ENCODE results near the gene PLD1.
"Not testable (repeated sequence)": the region's sequence is repeated elsewhere in the genome, so short reads cannot be mapped to it uniquely, and the experiment has no call there.

The PLD1 gene

GRCh38 chr3:171815973-171816595, 5.8 kb upstream of the PLD1 start:
- Histone ChIP-seq H3K4me1 (peaks cover 3% of the 10 kb centered on the region; the same call in 1 of the 2 replicates), H3K4me3 (ENCODE audit: low read depth, low read length) (no peak overlapping the region), H3K36me3 (no peaks in the 10 kb centered on the region), H3K27me3 (no peaks in the 10 kb centered on the region), H3K9me3 (no peaks in the 10 kb centered on the region)
- TF ChIP-seq CTCF (IDR thresholded peaks at IDR 0.05; ENCODE audit: low read depth, low read length): no peak
- DNase-seq: no peak

GRCh38 chr3:171814662-171815061, 4.4 kb upstream of the PLD1 start:
- not testable (repeated sequence) for H3K36me3 ChIP-seq; DNase-seq; H3K9me3 ChIP-seq; H3K4me3 ChIP-seq (ENCODE audit: low read depth, low read length); H3K27me3 ChIP-seq; H3K4me1 ChIP-seq

- Histone ChIP-seq H3K4me1 (peaks cover 3% of the 10 kb centered on the region; the same call in 1 of the 2 replicates), H3K9me3 (no peaks in the 10 kb centered on the region), H3K4me3 (ENCODE audit: low read depth, low read length) (no peak overlapping the region), H3K36me3 (no peaks in the 10 kb centered on the region), H3K27me3 (peaks cover 7% of the 10 kb centered on the region; the same call in 1 of the 2 replicates)
- no peak for DNase-seq
- TF ChIP-seq CTCF (IDR thresholded peaks at IDR 0.05; ENCODE audit: low read depth, low read length): no peak
These were observed 3.7 kb upstream of the PLD1 start for GRCh38 chr3:171813897-171814460.

DNA sequence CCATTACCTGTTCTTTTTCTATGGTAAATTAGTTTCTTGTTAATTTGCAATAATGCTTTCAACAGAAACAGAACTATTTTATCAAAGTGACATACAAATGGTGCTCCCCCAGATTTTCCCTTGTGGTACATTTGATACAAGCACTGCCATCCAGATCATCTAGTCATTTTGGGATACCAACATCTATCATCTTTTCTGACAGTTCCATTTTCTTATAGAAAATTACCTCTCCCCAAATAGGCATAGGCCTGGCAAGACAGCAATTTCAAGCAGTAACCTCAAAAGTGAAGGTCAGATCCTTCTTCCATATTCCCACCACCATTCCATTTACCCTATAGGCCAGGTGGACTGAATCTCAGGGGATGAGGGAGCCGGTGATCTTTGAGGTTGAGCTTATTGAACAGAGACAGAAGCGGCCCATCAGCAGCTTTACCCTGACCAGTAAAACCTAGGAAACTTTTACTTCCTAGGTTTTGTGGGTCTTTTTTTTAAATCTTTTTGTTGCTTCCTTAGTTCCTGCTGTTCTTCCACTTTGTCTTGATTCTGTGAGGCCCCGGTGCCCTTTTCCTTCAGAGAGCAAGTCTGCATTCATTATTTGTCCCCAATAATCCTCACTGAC, 3.1 kb upstream of the PLD1 start:
- TF ChIP-seq CTCF (IDR thresholded peaks at IDR 0.05; ENCODE audit: low read depth, low read length): no peak
- Histone ChIP-seq H3K4me1 (peaks cover 3% of the 10 kb centered on the region; the same call in 1 of the 2 replicates), H3K4me3 (ENCODE audit: low read depth, low read length) (no peak overlapping the region)

DNA sequence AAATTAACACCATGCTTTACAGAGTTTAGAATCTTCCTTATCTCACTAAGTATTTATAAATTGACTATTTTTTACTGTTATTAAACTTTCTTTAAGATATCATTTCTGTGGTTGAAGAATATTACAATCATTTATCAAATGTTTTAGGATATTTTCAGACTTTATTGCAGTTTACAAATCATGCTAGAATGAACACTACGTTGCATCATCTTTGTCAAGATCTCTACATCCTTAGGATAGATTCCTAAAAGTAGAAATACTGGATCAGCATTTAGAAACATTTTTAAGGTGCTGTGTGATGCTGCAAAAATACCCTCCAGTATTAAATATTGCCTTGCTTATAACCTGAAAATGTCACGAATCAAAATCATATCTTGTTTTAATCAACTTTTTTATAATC, 2.5 kb upstream of the PLD1 start:
- H3K4me1 ChIP-seq: peaks cover 3% of the 10 kb centered on the region; the same call in 1 of the 2 replicates
- TF ChIP-seq CTCF (IDR thresholded peaks at IDR 0.05; ENCODE audit: low read depth, low read length): no peak
- DNase-seq: no peak

More for the DNA sequence above, 3.1 kb upstream of the PLD1 start:
- Histone ChIP-seq H3K36me3 (no peaks in the 10 kb centered on the region), H3K27me3 (peaks cover 7% of the 10 kb centered on the region; the same call in 1 of the 2 replicates), H3K9me3 (no peaks in the 10 kb centered on the region)
- DNase-seq: no peak

GRCh38 chr3:171811913-171812335, 1.6 kb upstream of the PLD1 start:
- peaks cover 7% of the 10 kb centered on the region; the same call in 1 of the 2 replicates for H3K27me3 ChIP-seq
- H3K9me3 ChIP-seq: no peaks in the 10 kb centered on the region
- no peak for DNase-seq
- no peak overlapping the region for H3K4me3 ChIP-seq (ENCODE audit: low read depth, low read length)
- no peaks in the 10 kb centered on the region for H3K36me3 ChIP-seq
- no peak for TF ChIP-seq CTCF (IDR thresholded peaks at IDR 0.05; ENCODE audit: low read depth, low read length)
- H3K4me1 ChIP-seq: peaks cover 3% of the 10 kb centered on the region; the same call in 1 of the 2 replicates

More for the DNA sequence above, 2.5 kb upstream of the PLD1 start:
- Histone ChIP-seq H3K4me3 (ENCODE audit: low read depth, low read length) (no peak overlapping the region), H3K36me3 (no peaks in the 10 kb centered on the region), H3K9me3 (no peaks in the 10 kb centered on the region), H3K27me3 (peaks cover 7% of the 10 kb centered on the region; the same call in 1 of the 2 replicates)

All from BE2C (cell line).